CD14-positive monocyte (primary cell): ENCODE measurements around the gene PRR5. TPM values are rescaled to one million over a fixed set of nuclear protein-coding genes. Genes with fewer than 3 reads are reported as not detected.

Experiments
- DNase-seq, 3 donors: peaks; one replicate each; pipeline ENCODE4 v3.0.0-alpha.2; 2011 to 2022
- H2AFZ ChIP-seq: 2 replicates; pipeline ENCODE4 v1.6.0; 2012; ENCODE audit warnings: mild to moderate bottlenecking, low read depth, low read length, inconsistent platforms; ENCODE audit not compliant: insufficient read depth, poor library complexity, severe bottlenecking
- H3K27ac ChIP-seq, 2 donors: 1 replicate in 1 of 2; 2 replicates in 1 of 2; pipeline ENCODE4 v1.5.1; 2012 to 2013; ENCODE audit warnings: low read length in 2 of 2, control low read depth in 1 of 2, inconsistent platforms in 1 of 2, low read depth in 1 of 2, mild to moderate bottlenecking in 1 of 2
- H3K27me3 ChIP-seq, 2 donors: one replicate each; pipeline versions ENCODE4 v1.6.0 to v1.6.1; 2011 to 2013; ENCODE audit warnings: low read length in 2 of 2; ENCODE audit not compliant: control insufficient read depth in 2 of 2, insufficient read depth in 2 of 2
- H3K36me3 ChIP-seq, 2 donors: replicated peaks in 1 of 2; 1 replicate in 1 of 2; 2 replicates in 1 of 2; pipeline versions ENCODE4 v1.5.1 to v1.6.1; 2012 to 2013; ENCODE audit warnings: low read length in 2 of 2, control low read depth in 1 of 2, inconsistent platforms in 1 of 2, mild to moderate bottlenecking in 1 of 2; ENCODE audit not compliant: insufficient read depth in 2 of 2, control insufficient read depth in 1 of 2
- H3K4me1 ChIP-seq, 2 donors: 1 replicate in 1 of 2; 2 replicates in 1 of 2; pipeline versions ENCODE4 v1.5.1 to v1.6.1; 2012 to 2013; ENCODE audit warnings: low read length in 2 of 2, control low read depth in 1 of 2, inconsistent platforms in 1 of 2, mild to moderate bottlenecking in 1 of 2, moderate library complexity in 1 of 2; ENCODE audit not compliant: insufficient read depth in 2 of 2, control insufficient read depth in 1 of 2
- H3K4me2 ChIP-seq: replicated peaks from 2 replicates; pipeline ENCODE3; 2012; ENCODE audit warnings: low read length, moderate library complexity, mild to moderate bottlenecking; ENCODE audit not compliant: poor library complexity, severe bottlenecking; ENCODE audit errors: extremely low read depth
- H3K4me3 ChIP-seq, 3 experiments: fragments of 200-600 bp in 1 of 3; sonication (generic) in 1 of 3; replicated peaks in 1 of 3; 1 replicate in 2 of 3; 2 replicates in 1 of 3; pipeline ENCODE4 v1.5.1; 2011 to 2013; ENCODE audit warnings: low read length in 3 of 3, mild to moderate bottlenecking in 3 of 3, control low read depth in 2 of 3, low read depth in 2 of 3, inconsistent platforms in 1 of 3, moderate library complexity in 1 of 3
- H3K79me2 ChIP-seq: 2 replicates; pipeline ENCODE4 v1.6.0; 2012; ENCODE audit warnings: mild to moderate bottlenecking, control low read depth, inconsistent platforms, low read length, moderate library complexity; ENCODE audit not compliant: insufficient read depth
- H3K9ac ChIP-seq: 2 replicates; pipeline ENCODE4 v1.6.0; 2017; ENCODE audit warnings: low read length, mild to moderate bottlenecking; ENCODE audit not compliant: insufficient read depth, poor library complexity, severe bottlenecking
- H3K9me3 ChIP-seq, 2 donors: replicated peaks in 1 of 2; 1 replicate in 1 of 2; 2 replicates in 1 of 2; pipeline versions ENCODE4 v1.5.1 to v1.6.1; 2012 to 2013; ENCODE audit warnings: low read length in 2 of 2, control low read depth in 1 of 2; ENCODE audit not compliant: control insufficient read depth in 1 of 2, insufficient read depth in 1 of 2
- H4K20me1 ChIP-seq: 2 replicates; pipeline ENCODE4 v1.6.0; 2012; ENCODE audit warnings: mild to moderate bottlenecking, low read length, control low read depth, moderate library complexity; ENCODE audit not compliant: insufficient read depth
- H3K27ac Mint-ChIP-seq, 7 donors: one replicate each; pipeline ENCODE4 v1.8.0; 2020; ENCODE audit warnings: mild to moderate bottlenecking in 7 of 7, mixed read lengths in 7 of 7, moderate library complexity in 6 of 7, inconsistent platforms in 2 of 7
- H3K27me3 Mint-ChIP-seq, 3 donors: one replicate each; pipeline ENCODE4 v1.8.0; 2021 to 2022; ENCODE audit warnings: low read depth in 3 of 3, mild to moderate bottlenecking in 3 of 3, mixed read lengths in 3 of 3, moderate library complexity in 3 of 3, inconsistent platforms in 1 of 3
- H3K36me3 Mint-ChIP-seq, 2 donors: one replicate each; pipeline ENCODE4 v1.8.0; 2020; ENCODE audit warnings: mixed read lengths in 2 of 2, inconsistent platforms in 1 of 2, mild to moderate bottlenecking in 1 of 2
- H3K4me1 Mint-ChIP-seq: one replicate; pipeline ENCODE4 v1.8.0; 2020; ENCODE audit warnings: mild to moderate bottlenecking, mixed read lengths
- H3K4me3 Mint-ChIP-seq, 2 donors: one replicate each; pipeline ENCODE4 v1.8.0; 2020; ENCODE audit warnings: mild to moderate bottlenecking in 2 of 2, mixed read lengths in 2 of 2, moderate library complexity in 1 of 2
- H3K9me3 Mint-ChIP-seq, 7 donors: one replicate each; pipeline ENCODE4 v1.8.0; 2020 to 2022; ENCODE audit warnings: mixed read lengths in 7 of 7, mild to moderate bottlenecking in 6 of 7, moderate library complexity in 6 of 7, inconsistent platforms in 2 of 7
- WGBS: methylation state at CpG from one replicate; pipeline ENCODE4 v1.1.5; 2013; ENCODE audit warnings: missing lambda C conversion rate; ENCODE audit not compliant: insufficient coverage; 5-methylcytosine and 5-hydroxymethylcytosine counted together
- intact Hi-C, 2 donors: fragments of 100-400 bp; cut with micrococcal nuclease; formaldehyde crosslinking; loops; one replicate each; pipeline versions ENCODE4 v1.15.0 to v1.15.1; 2023
- polyA plus RNA-seq, 3 donors: library from polyadenylated mRNA; depleted of rRNA in 1 of 3; unstranded in 2 of 3; stranded (reverse) in 1 of 3; fragments of 300-500 nt in 2 of 3; fragments of >200 nt in 1 of 3; fragmentation: Illumina TruSeq in 2 of 3; gene quantifications; 1 replicate in 2 of 3; 2 replicates in 1 of 3; pipeline ENCODE4 v1.2.3, GENCODE V29; 2012 to 2021
- TF ChIP-seq, protein P1 (sequence below): fragments of 200-600 bp; IDR thresholded peaks from one replicate; pipeline ENCODE4 v1.8.0; 2022; ENCODE audit warnings: antibody characterized with exemption, mild to moderate bottlenecking

The PRR5 gene
- polyA plus RNA-seq, 3 donors, result 0.66 to 1.5 (median 1.2) TPM

DNA sequence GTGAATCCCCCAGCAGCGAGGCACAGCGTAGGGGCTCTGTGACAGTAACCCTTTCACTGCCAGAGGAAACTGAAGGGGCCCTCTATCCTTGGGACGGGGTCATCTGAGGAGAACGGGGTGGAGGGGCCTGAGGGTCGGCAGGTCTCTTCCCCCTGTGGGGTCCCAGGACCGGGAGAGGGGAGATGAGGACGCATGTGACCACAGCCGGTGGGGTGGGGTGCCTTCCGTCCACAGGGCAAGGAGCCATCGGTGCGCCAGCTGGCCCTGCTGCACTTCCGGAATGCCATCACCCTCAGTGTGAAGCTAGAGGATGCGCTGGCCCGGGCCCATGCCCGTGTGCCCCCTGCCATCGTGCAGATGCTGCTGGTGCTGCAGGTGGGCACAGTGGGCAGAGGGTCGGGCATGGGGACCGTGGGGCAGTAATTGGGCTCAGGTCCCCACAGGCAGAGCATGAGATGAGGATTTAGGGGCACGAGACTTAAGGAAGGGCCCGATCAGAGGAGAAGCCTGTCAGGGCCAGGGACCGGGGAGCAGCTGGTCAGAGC is 30.1 kb downstream of the PRR5 start:
- intact Hi-C loops, result no loop called here
- Histone ChIP-seq H3K4me3 (no peak overlapping the region), H2AFZ (no peak overlapping the region), H3K4me2 (no peak overlapping the region), H3K9ac (no peak overlapping the region), H3K27ac (no peak overlapping the region), H3K4me1 (peaks cover 14 to 15% of the 10 kb centered on the region in 2 donors), H4K20me1 (no peaks in the 10 kb centered on the region), H3K79me2 (no peaks in the 10 kb centered on the region), H3K9me3 (no peaks in the 10 kb centered on the region), H3K27me3 (peaks cover 0 to 9% of the 10 kb centered on the region in 2 donors), H3K36me3 (no peaks in the 10 kb centered on the region)
- TF ChIP-seq, protein P1, sequence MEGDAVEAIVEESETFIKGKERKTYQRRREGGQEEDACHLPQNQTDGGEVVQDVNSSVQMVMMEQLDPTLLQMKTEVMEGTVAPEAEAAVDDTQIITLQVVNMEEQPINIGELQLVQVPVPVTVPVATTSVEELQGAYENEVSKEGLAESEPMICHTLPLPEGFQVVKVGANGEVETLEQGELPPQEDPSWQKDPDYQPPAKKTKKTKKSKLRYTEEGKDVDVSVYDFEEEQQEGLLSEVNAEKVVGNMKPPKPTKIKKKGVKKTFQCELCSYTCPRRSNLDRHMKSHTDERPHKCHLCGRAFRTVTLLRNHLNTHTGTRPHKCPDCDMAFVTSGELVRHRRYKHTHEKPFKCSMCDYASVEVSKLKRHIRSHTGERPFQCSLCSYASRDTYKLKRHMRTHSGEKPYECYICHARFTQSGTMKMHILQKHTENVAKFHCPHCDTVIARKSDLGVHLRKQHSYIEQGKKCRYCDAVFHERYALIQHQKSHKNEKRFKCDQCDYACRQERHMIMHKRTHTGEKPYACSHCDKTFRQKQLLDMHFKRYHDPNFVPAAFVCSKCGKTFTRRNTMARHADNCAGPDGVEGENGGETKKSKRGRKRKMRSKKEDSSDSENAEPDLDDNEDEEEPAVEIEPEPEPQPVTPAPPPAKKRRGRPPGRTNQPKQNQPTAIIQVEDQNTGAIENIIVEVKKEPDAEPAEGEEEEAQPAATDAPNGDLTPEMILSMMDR, result no peak
- Mint-ChIP-seq H3K9me3 (peaks cover 0 to 3% (median 0%) of the 10 kb centered on the region in 7 donors), H3K27ac (peak overlapping the region in 1 of 7 donors; percentile 38), H3K4me3 (no peak overlapping the region), H3K36me3 (no peaks in the 10 kb centered on the region), H3K27me3 (peaks cover 3 to 22% (median 12%) of the 10 kb centered on the region in 3 donors), H3K4me1 (peaks cover 10% of the 10 kb centered on the region)
- WGBS, result 88% methylated on average over 18 of the region's 21 CpGs
- DNase-seq, result no peak

DNA sequence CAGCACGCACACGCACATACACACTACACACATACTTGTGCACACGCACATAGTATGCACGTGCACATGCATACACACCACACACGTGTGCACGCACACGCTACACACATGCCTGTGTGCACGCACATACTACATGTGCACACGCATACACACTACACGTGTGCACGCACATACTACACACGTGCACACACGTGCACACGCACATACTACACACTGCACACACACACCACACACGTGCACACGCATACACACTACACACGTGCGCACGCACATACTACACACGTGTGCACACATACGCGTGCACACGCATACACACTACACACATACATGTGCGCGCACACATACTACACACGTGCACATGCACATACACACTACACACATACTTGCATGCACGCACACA is 30.7 kb downstream of the PRR5 start:
- H3K27ac Mint-ChIP-seq, result peak overlapping the region in 1 of 7 donors; percentile 34
- Histone ChIP-seq H3K4me2 (no peak overlapping the region), H3K36me3 (no peaks in the 10 kb centered on the region), H3K4me3 (no peak overlapping the region), H3K27ac (no peak overlapping the region), H3K9ac (no peak overlapping the region), H3K4me1 (peaks cover 14 to 15% of the 10 kb centered on the region in 2 donors), H3K9me3 (no peaks in the 10 kb centered on the region), H3K27me3 (peaks cover 0 to 9% of the 10 kb centered on the region in 2 donors), H3K79me2 (no peaks in the 10 kb centered on the region), H4K20me1 (no peaks in the 10 kb centered on the region), H2AFZ (no peak overlapping the region)
- 92% methylated on average over 27 of the region's 27 CpGs for WGBS
- intact Hi-C loops, result no loop called here
- H3K4me1 Mint-ChIP-seq, result peaks cover 10% of the 10 kb centered on the region
- TF ChIP-seq, protein P1, result no peak
- no peaks in the 10 kb centered on the region for H3K36me3 Mint-ChIP-seq
- H3K9me3 Mint-ChIP-seq, result peaks cover 0 to 3% (median 0%) of the 10 kb centered on the region in 7 donors
- no peak overlapping the region for H3K4me3 Mint-ChIP-seq
- DNase-seq, result no peak
- H3K27me3 Mint-ChIP-seq, result peaks cover 3 to 20% (median 12%) of the 10 kb centered on the region in 3 donors
